NCI-H69 (cell line): ENCODE results near the gene FASN.

ENCODE experiments used
- DNase-seq: peaks from one replicate; lab custom pipeline; 2025; lab: John Stamatoyannopoulos, UW

Gene FASN

GRCh38 chr17:82087961-82088837 is 9.8 kb downstream of the FASN start:
- DNase-seq, result no peak

GRCh38 chr17:82086941-82087906 is 10.8 kb downstream of the FASN start:
- no peak for DNase-seq

GRCh38 chr17:82085931-82086764 is 11.9 kb downstream of the FASN start:
- no peak for DNase-seq

GRCh38 chr17:82085031-82085861 is 12.8 kb downstream of the FASN start:
- no peak for DNase-seq

GRCh38 chr17:82084373-82085030 is 13.5 kb downstream of the FASN start:
- no peak for DNase-seq

GRCh38 chr17:82083533-82084359 is 14.3 kb downstream of the FASN start:
- DNase-seq, result no peak

GRCh38 chr17:82083009-82083408 is 15.0 kb downstream of the FASN start:
- no peak for DNase-seq

GRCh38 chr17:82082456-82082855 is 15.6 kb downstream of the FASN start:
- DNase-seq, result no peak

- no peak for DNase-seq
Measured at GRCh38 chr17:82081966-82082365, 16.1 kb downstream of the FASN start.

- no peak for DNase-seq
Measured at GRCh38 chr17:82081546-82081945, 16.5 kb downstream of the FASN start.

- DNase-seq, result no peak
Measured at GRCh38 chr17:82080789-82081464, 17.1 kb downstream of the FASN start.

- no peak for DNase-seq
Measured at GRCh38 chr17:82080048-82080788, 17.8 kb downstream of the FASN start.

GRCh38 chr17:82079001-82079677 is 18.9 kb downstream of the FASN start:
- no peak for DNase-seq

- no peak for DNase-seq
Measured at GRCh38 chr17:82078433-82078832, 19.6 kb downstream of the FASN start.

GRCh38 chr17:82077617-82078358 is 20.2 kb downstream of the FASN start:
- DNase-seq, result peak; percentile 21

GRCh38 chr17:82076785-82077591 is 21.0 kb downstream of the FASN start:
- no peak for DNase-seq
